GM23338 (cell line): ENCODE data around the gene KCNK16.

Experiments
- CTCF ChIP-seq, 2 experiments: fragments of 200-600 bp in 1 of 2; sonication (generic) in 1 of 2; conservative IDR thresholded peaks; 2 replicates each; pipeline versions ENCODE4 v1.5.1 to v1.6.1; 2016 to 2017; ENCODE audit warnings: antibody characterized with exemption in 2 of 2, low read depth in 2 of 2, mild to moderate bottlenecking in 2 of 2, moderate library complexity in 1 of 2
- POLR2AphosphoS5 ChIP-seq: IDR thresholded peaks from 2 replicates; pipeline ENCODE4 v1.6.1; 2016; ENCODE audit warnings: antibody characterized with exemption, low read depth

DNA sequence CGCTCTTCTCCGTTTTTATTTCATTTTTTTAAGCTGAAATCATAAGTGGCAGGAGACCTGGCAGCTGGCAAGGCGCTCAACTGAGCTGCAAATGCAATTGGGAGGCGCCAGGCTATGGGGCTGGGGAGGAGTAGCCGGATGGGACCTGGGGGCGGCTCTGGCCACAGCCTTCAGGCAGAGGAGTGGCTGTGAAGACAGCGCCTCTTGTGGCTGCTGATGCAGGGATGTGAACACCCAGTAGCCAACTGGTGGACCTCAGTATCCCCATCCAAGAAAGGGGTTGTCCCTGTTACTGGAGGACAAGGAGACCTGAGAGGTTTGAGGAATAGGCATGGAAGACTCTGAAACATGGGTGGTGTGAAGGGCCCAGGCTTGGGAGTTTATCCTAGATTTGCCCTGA lies 20.9 kb downstream of the KCNK16 start:
- TF ChIP-seq CTCF (conservative IDR thresholded peaks at IDR 0.05; ENCODE audit: low read depth in 2 of 2) (peak; percentile 83 to 97), POLR2AphosphoS5 (no peak)
